Ishikawa (cell line): ENCODE results near the gene TIMP2.

Source experiments
- CEBPB ChIP-seq: IDR thresholded peaks from 2 replicates; pipeline ENCODE4 v1.6.1; 2012
- EP300 ChIP-seq: IDR thresholded peaks from 2 replicates; pipeline ENCODE4 v1.6.1; 2012; ENCODE audit warnings: borderline replicate concordance
- FOXM1 ChIP-seq: IDR thresholded peaks from 2 replicates; pipeline ENCODE4 v1.6.1; 2012; ENCODE audit warnings: low read depth, borderline replicate concordance
- YY1 ChIP-seq: IDR thresholded peaks from 2 replicates; pipeline ENCODE4 v1.6.1; 2012; ENCODE audit warnings: low read depth
- ZBTB7A ChIP-seq: IDR thresholded peaks from 2 replicates; pipeline ENCODE4 v1.6.1; 2012; ENCODE audit warnings: low read depth
- TF ChIP-seq, protein P1 (sequence below): IDR thresholded peaks from 2 replicates; pipeline ENCODE4 v1.6.1; 2012
- TF ChIP-seq, protein P2 (sequence below): IDR thresholded peaks from 2 replicates; pipeline ENCODE4 v1.6.1; 2012
- TF ChIP-seq, protein P3 (sequence below): IDR thresholded peaks from 2 replicates; pipeline ENCODE4 v1.6.1; 2012; ENCODE audit warnings: low read depth, mild to moderate bottlenecking

DNA sequence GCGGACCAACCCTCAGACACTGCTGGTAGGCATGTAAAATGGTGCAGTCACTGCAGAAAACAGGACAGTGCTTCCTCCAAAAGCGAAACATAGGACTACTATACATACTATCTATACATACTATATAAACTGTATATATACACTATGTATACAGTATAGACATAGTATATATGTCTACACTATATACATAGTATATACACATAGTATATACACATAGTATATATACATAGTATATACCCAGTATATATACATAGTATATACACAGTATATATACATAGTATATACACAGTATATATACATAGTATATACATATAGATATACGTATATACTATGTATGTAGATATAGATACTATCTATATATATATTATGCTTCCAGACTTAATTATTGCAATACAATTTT, 78.1 kb downstream of the TIMP2 start:
- TF ChIP-seq, protein P1, sequence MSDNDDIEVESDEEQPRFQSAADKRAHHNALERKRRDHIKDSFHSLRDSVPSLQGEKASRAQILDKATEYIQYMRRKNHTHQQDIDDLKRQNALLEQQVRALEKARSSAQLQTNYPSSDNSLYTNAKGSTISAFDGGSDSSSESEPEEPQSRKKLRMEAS: no peak
- TF ChIP-seq, protein P2, sequence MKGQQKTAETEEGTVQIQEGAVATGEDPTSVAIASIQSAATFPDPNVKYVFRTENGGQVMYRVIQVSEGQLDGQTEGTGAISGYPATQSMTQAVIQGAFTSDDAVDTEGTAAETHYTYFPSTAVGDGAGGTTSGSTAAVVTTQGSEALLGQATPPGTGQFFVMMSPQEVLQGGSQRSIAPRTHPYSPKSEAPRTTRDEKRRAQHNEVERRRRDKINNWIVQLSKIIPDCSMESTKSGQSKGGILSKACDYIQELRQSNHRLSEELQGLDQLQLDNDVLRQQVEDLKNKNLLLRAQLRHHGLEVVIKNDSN: no peak
- TF ChIP-seq, protein P3, sequence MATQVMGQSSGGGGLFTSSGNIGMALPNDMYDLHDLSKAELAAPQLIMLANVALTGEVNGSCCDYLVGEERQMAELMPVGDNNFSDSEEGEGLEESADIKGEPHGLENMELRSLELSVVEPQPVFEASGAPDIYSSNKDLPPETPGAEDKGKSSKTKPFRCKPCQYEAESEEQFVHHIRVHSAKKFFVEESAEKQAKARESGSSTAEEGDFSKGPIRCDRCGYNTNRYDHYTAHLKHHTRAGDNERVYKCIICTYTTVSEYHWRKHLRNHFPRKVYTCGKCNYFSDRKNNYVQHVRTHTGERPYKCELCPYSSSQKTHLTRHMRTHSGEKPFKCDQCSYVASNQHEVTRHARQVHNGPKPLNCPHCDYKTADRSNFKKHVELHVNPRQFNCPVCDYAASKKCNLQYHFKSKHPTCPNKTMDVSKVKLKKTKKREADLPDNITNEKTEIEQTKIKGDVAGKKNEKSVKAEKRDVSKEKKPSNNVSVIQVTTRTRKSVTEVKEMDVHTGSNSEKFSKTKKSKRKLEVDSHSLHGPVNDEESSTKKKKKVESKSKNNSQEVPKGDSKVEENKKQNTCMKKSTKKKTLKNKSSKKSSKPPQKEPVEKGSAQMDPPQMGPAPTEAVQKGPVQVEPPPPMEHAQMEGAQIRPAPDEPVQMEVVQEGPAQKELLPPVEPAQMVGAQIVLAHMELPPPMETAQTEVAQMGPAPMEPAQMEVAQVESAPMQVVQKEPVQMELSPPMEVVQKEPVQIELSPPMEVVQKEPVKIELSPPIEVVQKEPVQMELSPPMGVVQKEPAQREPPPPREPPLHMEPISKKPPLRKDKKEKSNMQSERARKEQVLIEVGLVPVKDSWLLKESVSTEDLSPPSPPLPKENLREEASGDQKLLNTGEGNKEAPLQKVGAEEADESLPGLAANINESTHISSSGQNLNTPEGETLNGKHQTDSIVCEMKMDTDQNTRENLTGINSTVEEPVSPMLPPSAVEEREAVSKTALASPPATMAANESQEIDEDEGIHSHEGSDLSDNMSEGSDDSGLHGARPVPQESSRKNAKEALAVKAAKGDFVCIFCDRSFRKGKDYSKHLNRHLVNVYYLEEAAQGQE: no peak
- TF ChIP-seq ZBTB7A (no peak), EP300 (no peak), YY1 (no peak), FOXM1 (no peak), CEBPB (no peak)
